GM23248 (cell line): ENCODE measurements around the gene FRAT2. TPM values are rescaled to one million over a fixed set of nuclear protein-coding genes. Genes with fewer than 3 reads are reported as not detected.

Experiments
- DNase-seq: peaks from one replicate; pipeline ENCODE4 v3.0.0-alpha.2; 2015
- H2AFZ ChIP-seq: fragments of 200-600 bp; sonication (generic); 2 replicates; pipeline ENCODE4 v1.6.1; 2016; ENCODE audit warnings: antibody characterized with exemption
- H3F3A ChIP-seq: fragments of 200-600 bp; sonication (generic); 2 replicates; pipeline ENCODE4 v1.6.1; 2016; ENCODE audit warnings: mild to moderate bottlenecking, antibody characterized with exemption, mixed run types; ENCODE audit not compliant: insufficient read depth
- H3K27ac ChIP-seq: fragments of 200-600 bp; sonication (generic); 2 replicates; pipeline ENCODE4 v1.5.1; 2016; ENCODE audit warnings: mild to moderate bottlenecking
- H3K27me3 ChIP-seq: fragments of 200-600 bp; sonication (generic); replicated peaks from 2 replicates; pipeline ENCODE4 v1.6.1; 2016; ENCODE audit warnings: mild to moderate bottlenecking; ENCODE audit not compliant: insufficient read depth
- H3K36me3 ChIP-seq: fragments of 200-600 bp; sonication (generic); 2 replicates; pipeline ENCODE4 v1.6.1; 2016; ENCODE audit warnings: low read depth, mild to moderate bottlenecking
- H3K4me1 ChIP-seq: fragments of 200-600 bp; sonication (generic); 2 replicates; pipeline ENCODE4 v1.6.1; 2016; ENCODE audit warnings: mild to moderate bottlenecking; ENCODE audit not compliant: insufficient read depth
- H3K4me2 ChIP-seq: fragments of 200-600 bp; sonication (generic); one replicate; pipeline ENCODE4 v1.6.1; 2016; ENCODE audit warnings: mild to moderate bottlenecking; ENCODE audit not compliant: unreplicated experiment
- H3K4me3 ChIP-seq: fragments of 200-600 bp; sonication (generic); 2 replicates; pipeline ENCODE4 v1.5.1; 2016; ENCODE audit warnings: mild to moderate bottlenecking
- H3K79me2 ChIP-seq: fragments of 200-600 bp; sonication (generic); 2 replicates; pipeline ENCODE4 v1.6.1; 2016; ENCODE audit warnings: mild to moderate bottlenecking; ENCODE audit not compliant: insufficient read depth
- H3K9ac ChIP-seq: fragments of 200-600 bp; sonication (generic); 2 replicates; pipeline ENCODE4 v1.6.1; 2016; ENCODE audit warnings: mild to moderate bottlenecking
- H3K9me2 ChIP-seq: fragments of 200-600 bp; sonication (generic); 2 replicates; pipeline ENCODE4 v1.6.1; 2016; ENCODE audit warnings: mixed run types, mild to moderate bottlenecking, moderate library complexity; ENCODE audit not compliant: insufficient read depth
- H3K9me3 ChIP-seq: fragments of 200-600 bp; sonication (generic); one replicate; pipeline ENCODE4 v1.6.1; 2017; ENCODE audit warnings: low read depth
- H4K20me1 ChIP-seq: fragments of 200-600 bp; sonication (generic); 2 replicates; pipeline ENCODE4 v1.6.0; 2016; ENCODE audit not compliant: insufficient read depth
- EZH2 ChIP-seq: fragments of 200-600 bp; sonication (generic); IDR thresholded peaks from 2 replicates; pipeline ENCODE4 v1.6.1; 2018; ENCODE audit warnings: antibody characterized with exemption, mild to moderate bottlenecking; ENCODE audit not compliant: insufficient read depth, poor library complexity, severe bottlenecking
- EZH2phosphoT487 ChIP-seq: fragments of 200-600 bp; sonication (generic); IDR thresholded peaks from 2 replicates; pipeline ENCODE4 v1.6.1; 2018; ENCODE audit warnings: antibody characterized with exemption, moderate library complexity, mild to moderate bottlenecking, low read depth; ENCODE audit not compliant: insufficient read depth
- WGBS, 2 experiments: methylation state at CpG; one replicate each; pipeline ENCODE4 v1.1.6; 2015 to 2017; ENCODE audit warnings: low lambda C conversion rate in 2 of 2, low coverage in 1 of 2; ENCODE audit errors: missing lambda C conversion rate in 2 of 2; 5-methylcytosine and 5-hydroxymethylcytosine counted together
- in situ Hi-C: fragments of 300-500 bp; cut with MboI; formaldehyde crosslinking; loops from 2 replicates; pipeline ENCODE4 v1.15.0; 2020
- polyA plus RNA-seq: library from polyadenylated mRNA; unstranded; fragments of >200 nt; fragmentation: Nextera tagmentation; extraction: Ambion mirVana; gene quantifications from 2 replicates; pipeline ENCODE4 v1.2.1, GENCODE V29; 2016
- total RNA-seq: library from RNA; depleted of rRNA; stranded (reverse); fragments of >200 nt; shearing (Covaris generic); gene quantifications from 2 replicates; pipeline ENCODE4 v1.2.3, GENCODE V29; 2014

The FRAT2 gene
- total and polyA plus RNA-seq, 2 experiments from 2014 or later = 1.6 to 10.3 TPM

- no peak for DNase-seq
- no peaks in the 10 kb centered on the region for H3K9me2 ChIP-seq
These were observed 46.0 kb upstream of the FRAT2 start for GRCh38 chr10:97380516-97380915.

GRCh38 chr10:97378933-97379921 lies 44.7 kb upstream of the FRAT2 start:
- H3K9me3 ChIP-seq = no peaks in the 10 kb centered on the region
- H3K9me2 ChIP-seq = no peaks in the 10 kb centered on the region
- H3K79me2 ChIP-seq = no peaks in the 10 kb centered on the region
- H2AFZ ChIP-seq = no peak overlapping the region
- H3K36me3 ChIP-seq = no peaks in the 10 kb centered on the region; the same call in 1 of the 2 replicates
- H3K27ac ChIP-seq = no peak overlapping the region
- TF ChIP-seq EZH2phosphoT487 (no peak), EZH2 (no peak)
- WGBS, 2 experiments = 82 to 84% methylated on average over 15 of the region's 15 CpGs
- no peak overlapping the region for H3K9ac ChIP-seq
- no peak overlapping the region for H3K4me2 ChIP-seq
- H4K20me1 ChIP-seq = no peaks in the 10 kb centered on the region
- in situ Hi-C loops = no loop called here
- H3F3A ChIP-seq = no peaks in the 10 kb centered on the region
- no peak for DNase-seq
- no peaks in the 10 kb centered on the region for H3K4me1 ChIP-seq
- H3K27me3 ChIP-seq = no peaks in the 10 kb centered on the region
- no peak overlapping the region for H3K4me3 ChIP-seq

More at GRCh38 chr10:97380516-97380915, 46.0 kb upstream of the FRAT2 start:
- Histone ChIP-seq H3K27ac (no peak overlapping the region), H3K27me3 (no peaks in the 10 kb centered on the region), H3K4me1 (no peaks in the 10 kb centered on the region), H3K4me3 (no peak overlapping the region), H3K79me2 (no peaks in the 10 kb centered on the region), H3K36me3 (no peaks in the 10 kb centered on the region; the same call in 1 of the 2 replicates), H4K20me1 (no peaks in the 10 kb centered on the region), H3K4me2 (no peak overlapping the region), H3K9me3 (no peaks in the 10 kb centered on the region), H3K9ac (no peak overlapping the region), H3F3A (no peaks in the 10 kb centered on the region), H2AFZ (no peak overlapping the region)
- WGBS, 2 experiments = 85 to 94% methylated on average over 8 of the region's 8 CpGs
- no peak for TF ChIP-seq EZH2
- TF ChIP-seq EZH2phosphoT487 = no peak
- in situ Hi-C loops = no loop called here

- Histone ChIP-seq H3K9me3 (no peaks in the 10 kb centered on the region), H3K9me2 (no peaks in the 10 kb centered on the region), H3K4me3 (no peak overlapping the region), H3K4me2 (no peak overlapping the region), H3K27me3 (no peaks in the 10 kb centered on the region), H3F3A (no peaks in the 10 kb centered on the region), H3K27ac (no peak overlapping the region), H4K20me1 (no peaks in the 10 kb centered on the region), H3K9ac (no peak overlapping the region), H2AFZ (no peak overlapping the region), H3K36me3 (no peaks in the 10 kb centered on the region; the same call in 1 of the 2 replicates), H3K4me1 (no peaks in the 10 kb centered on the region), H3K79me2 (no peaks in the 10 kb centered on the region)
- no peak for DNase-seq
- TF ChIP-seq EZH2phosphoT487 = no peak
- no peak for TF ChIP-seq EZH2
- in situ Hi-C loops = no loop called here
- WGBS, 2 experiments = 82 to 83% methylated on average over 6 of the region's 6 CpGs
These were observed 41.9 kb upstream of the FRAT2 start for GRCh38 chr10:97376413-97376812.

- Histone ChIP-seq H3K4me2 (no peak overlapping the region), H3K27me3 (no peaks in the 10 kb centered on the region), H3K4me1 (no peaks in the 10 kb centered on the region), H4K20me1 (no peaks in the 10 kb centered on the region), H3K4me3 (no peak overlapping the region), H3K9me2 (no peaks in the 10 kb centered on the region), H3K36me3 (no peaks in the 10 kb centered on the region; the same call in 1 of the 2 replicates), H3K9ac (no peak overlapping the region), H3K79me2 (no peaks in the 10 kb centered on the region), H3F3A (no peaks in the 10 kb centered on the region), H3K9me3 (no peaks in the 10 kb centered on the region), H3K27ac (no peak overlapping the region), H2AFZ (no peak overlapping the region)
- no peak for DNase-seq
- in situ Hi-C loops = no loop called here
- no peak for TF ChIP-seq EZH2
- TF ChIP-seq EZH2phosphoT487 = no peak
- 94% methylated on average over 10 of the region's 10 CpGs for WGBS, 2 experiments
These were observed 38.9 kb upstream of the FRAT2 start for GRCh38 chr10:97373456-97373855.
